ENCODE data around the gene RNF151. TPM values are rescaled to one million over a fixed set of nuclear protein-coding genes. Genes with fewer than 3 reads are reported as not detected.
A peak's percentile ranks its signal among the peaks of the same experiment; 100 is the strongest.
"Not testable (repeated sequence)": the region's sequence is repeated elsewhere in the genome, so short reads cannot be mapped to it uniquely, and the experiment has no call there.

Gene RNF151
- total RNA-seq, 1 donor from 2014 or later: not detected

- DNase-seq (ENCODE audit: extremely low spot score in 2 of 2): no peak
- TF ChIP-seq CTCF (IDR thresholded peaks at IDR 0.05) (no peak), POLR2AphosphoS5 (IDR thresholded peaks at IDR 0.05; ENCODE audit: insufficient read depth in 1 of 2, low read depth in 1 of 2) (no peak), POLR2A (IDR thresholded peaks at IDR 0.05) (no peak)
- peak overlapping the region; percentile 33 for H3K27ac ChIP-seq
- intact Hi-C loops (cut with DNase I): no loop called here
- H3K36me3 ChIP-seq: no peaks in the 10 kb centered on the region
- no peaks in the 10 kb centered on the region for H3K9me3 ChIP-seq
- H3K4me3 ChIP-seq: no peak overlapping the region
- no peaks in the 10 kb centered on the region for H3K27me3 ChIP-seq
- peaks cover 53% of the 10 kb centered on the region for H3K4me1 ChIP-seq
Measured at GRCh38 chr16:1919327-1919998, 47.2 kb upstream of the RNF151 start.

GRCh38 chr16:1920122-1920521, 46.5 kb upstream of the RNF151 start:
- DNase-seq (ENCODE audit: extremely low spot score in 2 of 2); H3K27me3 ChIP-seq; intact Hi-C loops (cut with DNase I); H3K36me3 ChIP-seq; H3K4me3 ChIP-seq; H3K27ac ChIP-seq; H3K9me3 ChIP-seq: not testable (repeated sequence)
- H3K4me1 ChIP-seq: peaks cover 49% of the 10 kb centered on the region

- Histone ChIP-seq H3K27me3 (no peaks in the 10 kb centered on the region), H3K9me3 (no peaks in the 10 kb centered on the region), H3K27ac (no peak overlapping the region), H3K4me3 (no peak overlapping the region), H3K4me1 (peaks cover 45% of the 10 kb centered on the region), H3K36me3 (no peaks in the 10 kb centered on the region)
- no peak for TF ChIP-seq CTCF (IDR thresholded peaks at IDR 0.05)
- no peak for TF ChIP-seq POLR2A (IDR thresholded peaks at IDR 0.05)
- peak in 1 of 2 donors; percentile 34 for TF ChIP-seq POLR2AphosphoS5 (IDR thresholded peaks at IDR 0.05; ENCODE audit: insufficient read depth in 1 of 2, low read depth in 1 of 2)
- DNase-seq (ENCODE audit: extremely low spot score in 2 of 2): no peak
- intact Hi-C loops (cut with DNase I): no loop called here
Measured at GRCh38 chr16:1920727-1921171, 45.9 kb upstream of the RNF151 start.

GRCh38 chr16:1922357-1922756, 44.3 kb upstream of the RNF151 start:
- Histone ChIP-seq H3K9me3 (no peaks in the 10 kb centered on the region), H3K4me1 (peaks cover 34% of the 10 kb centered on the region), H3K27me3 (no peaks in the 10 kb centered on the region), H3K36me3 (no peaks in the 10 kb centered on the region), H3K4me3 (no peak overlapping the region), H3K27ac (no peak overlapping the region)
- TF ChIP-seq POLR2AphosphoS5 (IDR thresholded peaks at IDR 0.05; ENCODE audit: insufficient read depth in 1 of 2, low read depth in 1 of 2) (no peak), CTCF (IDR thresholded peaks at IDR 0.05) (no peak), POLR2A (IDR thresholded peaks at IDR 0.05) (no peak)
- intact Hi-C loops (cut with DNase I): no loop called here
- DNase-seq (ENCODE audit: extremely low spot score in 2 of 2): no peak

- DNase-seq (ENCODE audit: extremely low spot score in 2 of 2): no peak
- H3K27me3 ChIP-seq: no peaks in the 10 kb centered on the region
- intact Hi-C loops (cut with DNase I): no loop called here
- H3K27ac ChIP-seq: peak overlapping the region; percentile 52
- no peak overlapping the region for H3K4me3 ChIP-seq
- no peaks in the 10 kb centered on the region for H3K9me3 ChIP-seq
- TF ChIP-seq CTCF (IDR thresholded peaks at IDR 0.05) (peak in 1 of 3 experiments; percentile 15), POLR2A (IDR thresholded peaks at IDR 0.05) (no peak), POLR2AphosphoS5 (IDR thresholded peaks at IDR 0.05; ENCODE audit: insufficient read depth in 1 of 2, low read depth in 1 of 2) (peak in 1 of 2 donors; percentile 69)
- peaks cover 33% of the 10 kb centered on the region for H3K4me1 ChIP-seq
- H3K36me3 ChIP-seq: no peaks in the 10 kb centered on the region
Measured at GRCh38 chr16:1923299-1924034, 43.2 kb upstream of the RNF151 start.

All from vagina (tissue), 2 donors.